ENCODE results near the gene DAB2IP.

Gene DAB2IP

DNA sequence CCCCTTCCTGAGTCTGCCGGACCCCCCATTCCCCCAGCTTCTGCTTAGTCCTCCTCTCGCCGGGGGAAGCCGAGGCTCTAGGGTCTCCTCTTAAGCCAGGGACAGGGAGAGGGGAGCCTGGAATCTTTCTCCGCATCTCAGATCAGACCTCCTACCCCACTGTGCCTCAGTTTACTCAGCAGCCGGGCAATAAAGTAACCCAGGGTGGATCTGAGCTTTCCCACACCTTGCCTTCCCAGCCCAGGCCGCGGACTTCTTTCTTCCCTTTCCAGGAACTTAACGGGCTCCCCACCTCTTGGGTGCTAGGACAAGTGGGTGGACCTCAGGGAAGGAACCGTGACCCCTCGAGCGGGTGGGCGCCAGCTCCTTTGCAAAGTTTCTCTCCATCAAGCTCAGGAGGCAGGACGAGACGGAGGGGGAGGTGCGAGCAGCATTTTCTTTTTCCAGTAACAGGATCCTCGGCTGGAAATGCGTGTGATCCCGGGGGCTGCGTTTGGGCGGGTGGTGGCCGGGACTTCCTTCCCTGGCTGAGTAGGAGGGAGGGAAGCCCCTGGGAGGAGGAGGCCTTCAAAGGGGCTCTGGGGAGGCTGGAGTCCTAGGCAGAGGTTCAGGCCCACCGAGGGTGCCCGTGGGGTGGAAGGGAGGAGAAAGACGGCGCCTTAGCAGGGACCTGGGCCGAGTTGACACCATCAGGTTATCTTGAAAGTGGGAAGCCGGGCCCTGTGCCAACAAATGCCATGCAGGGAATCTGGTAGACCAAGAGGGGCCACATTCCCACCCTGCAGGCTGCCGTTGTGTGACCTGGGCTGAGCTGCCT, 795 bp downstream of the DAB2IP start:
- TF ChIP-seq, protein P1, sequence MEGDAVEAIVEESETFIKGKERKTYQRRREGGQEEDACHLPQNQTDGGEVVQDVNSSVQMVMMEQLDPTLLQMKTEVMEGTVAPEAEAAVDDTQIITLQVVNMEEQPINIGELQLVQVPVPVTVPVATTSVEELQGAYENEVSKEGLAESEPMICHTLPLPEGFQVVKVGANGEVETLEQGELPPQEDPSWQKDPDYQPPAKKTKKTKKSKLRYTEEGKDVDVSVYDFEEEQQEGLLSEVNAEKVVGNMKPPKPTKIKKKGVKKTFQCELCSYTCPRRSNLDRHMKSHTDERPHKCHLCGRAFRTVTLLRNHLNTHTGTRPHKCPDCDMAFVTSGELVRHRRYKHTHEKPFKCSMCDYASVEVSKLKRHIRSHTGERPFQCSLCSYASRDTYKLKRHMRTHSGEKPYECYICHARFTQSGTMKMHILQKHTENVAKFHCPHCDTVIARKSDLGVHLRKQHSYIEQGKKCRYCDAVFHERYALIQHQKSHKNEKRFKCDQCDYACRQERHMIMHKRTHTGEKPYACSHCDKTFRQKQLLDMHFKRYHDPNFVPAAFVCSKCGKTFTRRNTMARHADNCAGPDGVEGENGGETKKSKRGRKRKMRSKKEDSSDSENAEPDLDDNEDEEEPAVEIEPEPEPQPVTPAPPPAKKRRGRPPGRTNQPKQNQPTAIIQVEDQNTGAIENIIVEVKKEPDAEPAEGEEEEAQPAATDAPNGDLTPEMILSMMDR (conservative IDR thresholded peaks at IDR 0.05) = no peak
- peak overlapping the region; percentile 77; the same call in 1 of the 2 replicates for H3K27ac ChIP-seq

DNA sequence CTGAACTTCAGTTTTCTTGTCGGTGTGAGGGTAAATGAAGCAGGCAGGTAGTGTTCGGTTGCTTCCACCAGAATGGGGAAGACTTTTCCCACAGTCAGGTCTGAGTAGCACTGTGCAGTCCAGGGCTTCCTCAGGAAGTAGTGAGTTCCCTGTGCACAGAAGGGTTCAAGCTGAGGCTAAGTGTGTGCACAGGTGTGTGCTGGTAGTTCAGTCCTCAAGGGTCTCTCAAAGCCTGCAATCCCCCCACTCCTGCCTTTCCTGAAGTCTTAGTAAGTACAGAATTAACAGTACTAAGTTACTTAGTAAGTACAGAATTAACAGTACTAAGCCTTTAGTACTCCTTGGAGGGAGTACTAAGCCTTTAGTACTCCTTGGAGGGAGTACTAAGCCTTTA, 1.4 kb downstream of the DAB2IP start:
- H3K27ac ChIP-seq = no peak overlapping the region; the same call in 1 of the 2 replicates
- TF ChIP-seq, protein P1 (conservative IDR thresholded peaks at IDR 0.05) = no peak

DNA sequence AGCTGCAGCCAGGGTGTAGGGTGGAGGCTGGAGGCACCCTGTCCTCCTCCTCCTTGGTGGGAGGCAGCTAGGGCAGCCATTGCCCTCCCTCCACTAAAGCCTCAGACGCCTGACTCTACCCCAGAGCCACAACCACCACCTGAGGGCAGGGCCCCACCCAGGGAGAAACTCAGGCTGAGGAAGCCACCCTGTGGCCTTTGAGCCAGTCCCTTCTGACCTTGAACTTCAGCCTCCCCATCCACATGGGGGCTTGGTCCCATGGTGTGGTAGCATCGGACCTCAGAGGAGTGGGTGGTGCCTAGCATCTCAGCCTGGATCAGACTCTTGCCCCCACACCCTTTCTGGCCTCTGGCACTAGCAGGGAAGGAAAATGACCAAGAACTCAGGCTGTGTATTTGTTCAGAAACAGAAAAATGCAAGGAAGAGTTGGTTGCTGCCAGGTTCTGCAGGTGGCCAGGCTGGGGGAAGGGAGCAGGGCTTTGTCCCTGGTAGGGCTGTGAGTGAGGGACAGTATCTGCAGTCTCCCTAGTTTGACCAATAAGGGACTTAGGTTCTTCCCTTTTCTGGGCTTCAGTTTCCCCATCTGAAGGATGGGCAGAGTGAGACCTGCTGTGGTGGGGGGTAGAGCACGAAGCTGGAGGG, 3.2 kb downstream of the DAB2IP start:
- TF ChIP-seq, protein P1 (conservative IDR thresholded peaks at IDR 0.05) = no peak
- no peak overlapping the region for H3K27ac ChIP-seq

DNA sequence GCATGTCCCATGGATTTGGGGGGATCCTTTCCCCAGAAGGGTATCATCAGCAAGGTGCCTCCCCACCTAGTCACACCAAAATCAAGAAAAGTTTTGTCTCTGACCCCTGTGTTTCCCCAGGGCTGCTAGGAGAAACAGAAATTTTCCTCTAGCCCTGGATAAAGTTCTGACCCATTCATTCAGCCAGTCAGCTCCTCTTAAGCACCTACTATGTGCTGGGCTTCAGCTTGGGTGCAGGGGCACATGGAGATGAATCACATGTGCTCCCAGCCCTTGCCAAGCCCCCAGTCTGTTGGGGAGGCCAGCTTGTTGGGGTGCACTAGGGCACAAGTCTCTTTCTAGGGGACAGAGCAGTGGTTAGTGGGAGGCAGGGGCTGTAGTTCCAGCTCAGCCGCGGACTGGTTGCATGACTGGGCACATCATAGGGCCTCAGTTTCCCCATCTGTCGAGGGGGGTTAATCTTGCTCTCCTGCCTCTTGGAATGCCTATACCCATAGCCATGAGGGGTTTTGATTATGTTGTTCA, 3.9 kb downstream of the DAB2IP start:
- H3K27ac ChIP-seq = no peak overlapping the region
- TF ChIP-seq, protein P1 (conservative IDR thresholded peaks at IDR 0.05) = no peak

DNA sequence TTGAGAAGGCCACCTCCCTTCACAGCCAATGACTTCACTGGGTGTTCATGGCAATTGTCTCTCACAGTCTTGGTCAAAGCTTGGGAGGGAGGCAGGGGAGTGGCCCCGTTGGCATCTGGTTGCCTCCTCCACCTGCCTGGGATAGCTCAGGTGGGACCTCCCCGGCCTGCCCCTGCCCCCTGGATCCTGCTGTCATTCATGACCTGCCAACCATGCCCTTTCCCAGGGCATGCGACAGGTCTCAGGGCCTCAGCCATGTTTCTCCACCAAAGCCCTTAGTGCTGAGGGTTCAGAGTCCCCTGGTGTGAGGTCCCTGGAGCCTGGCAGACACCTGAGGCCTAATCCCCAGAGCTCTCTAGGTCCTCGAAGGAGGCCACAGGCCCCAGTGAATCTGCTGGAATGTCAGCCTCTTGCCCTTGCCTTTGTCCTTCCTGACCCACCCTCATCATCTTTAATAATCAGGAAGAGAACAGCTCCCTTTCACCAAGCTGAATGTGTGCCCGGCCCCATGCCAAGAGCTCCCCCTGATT, 5.6 kb downstream of the DAB2IP start:
- TF ChIP-seq, protein P1 (conservative IDR thresholded peaks at IDR 0.05) = no peak

DNA sequence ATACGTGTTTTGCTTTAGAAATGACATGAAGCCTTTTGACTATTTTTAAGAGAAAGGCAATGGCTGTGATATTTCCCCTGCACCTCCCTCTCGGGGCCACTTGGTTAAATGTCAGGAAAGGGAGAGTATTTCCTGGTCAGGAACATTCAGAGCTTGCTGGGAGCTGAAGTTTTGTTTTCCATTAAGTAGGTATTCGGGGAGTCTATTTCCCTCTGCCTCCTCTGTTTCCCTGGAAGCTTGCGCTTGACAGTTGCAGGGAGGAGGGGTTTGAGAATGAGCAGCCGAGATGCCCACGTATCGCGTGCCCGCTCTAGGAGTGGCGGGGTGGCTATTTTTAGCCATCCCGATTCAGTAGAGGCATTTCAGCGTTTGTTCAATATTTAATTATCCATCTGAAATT, 6.7 kb downstream of the DAB2IP start:
- H3K27ac ChIP-seq = no peak overlapping the region
- TF ChIP-seq, protein P1 (conservative IDR thresholded peaks at IDR 0.05) = no peak

More for the DNA sequence above, 5.6 kb downstream of the DAB2IP start:
- H3K27ac ChIP-seq = no peak overlapping the region

DNA sequence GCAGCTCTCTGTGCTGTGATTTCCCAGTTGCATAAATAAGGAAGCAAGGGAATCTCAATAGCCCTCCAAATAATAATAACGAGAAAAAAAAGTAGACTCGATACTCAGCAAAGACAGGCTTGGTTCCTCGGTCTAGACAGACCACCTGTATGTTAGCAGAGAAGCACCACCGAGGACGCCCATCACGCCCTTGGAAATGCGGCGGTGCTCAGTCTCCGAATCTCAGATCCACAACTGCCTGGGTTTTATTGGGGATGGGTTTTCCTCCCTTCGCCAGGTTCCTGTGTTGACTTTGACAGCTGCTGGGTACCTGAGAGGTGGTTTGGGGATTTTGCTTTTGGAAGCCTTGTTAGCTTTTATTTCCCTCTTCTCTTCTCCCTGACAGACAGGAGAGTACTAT, 7.2 kb downstream of the DAB2IP start:
- H3K27ac ChIP-seq = no peak overlapping the region
- TF ChIP-seq, protein P1 (conservative IDR thresholded peaks at IDR 0.05) = no peak

Data from VCaP (cell line).